A549 (cell line): Measurements from ENCODE around the gene PKDCC. TPM values are rescaled to one million over a fixed set of nuclear protein-coding genes. Genes with fewer than 3 reads are reported as not detected.
A peak's percentile ranks its signal among the peaks of the same experiment; 100 is the strongest.

Experiments used
- ATAC-seq, 2 experiments: fragments of 200-7000 bp in 1 of 2; fragments of >200 bp in 1 of 2; cut with Nextera tagmentation in 1 of 2; cut with Tn5 transposase in 1 of 2; 3 replicates each; pipeline versions ENCODE4 v1.8.0 to v1.9.1; 2018 to 2020; ENCODE audit warnings: mild to moderate bottlenecking in 1 of 2, moderate library complexity in 1 of 2
- CTCF ChIA-PET: fragments of 300-600 bp; sonication (Branson Sonifier 250); formaldehyde crosslinking; extraction: SDS; loops from one replicate; lab custom pipeline; 2021; ENCODE audit warnings: antibody characterized with exemption, inconsistent platforms; lab: Yijun Ruan, JAX
- POLR2A ChIA-PET: fragments of 350-600 bp; formaldehyde crosslinking; extraction: SDS; loops from one replicate; lab custom pipeline; 2021; ENCODE audit warnings: antibody characterized with exemption, inconsistent platforms; lab: Yijun Ruan, JAX
- DNase-seq, 2 experiments: peaks; one replicate each; pipeline versions ENCODE4 v3.0.0 to v3.0.0-alpha.2; 2011 to 2016; ENCODE audit warnings: low read depth in 1 of 2, low spot score in 1 of 2
- FAIRE-seq: peaks from 2 replicates; lab custom pipeline; 2011; peaks lifted over from hg19 to GRCh38; lab: Jason Lieb, UNC
- H3K27ac ChIP-seq, 2 experiments: fragments of >200 bp; sonication (Bioruptor Twin); formaldehyde crosslinking; 3 replicates each; pipeline ENCODE4 v1.5.1; 2016 to 2017
- H3K4me1 ChIP-seq: fragments of >200 bp; sonication (Bioruptor Twin); formaldehyde crosslinking; 3 replicates; pipeline ENCODE4 v1.6.1; 2016
- H3K4me2 ChIP-seq: fragments of >200 bp; sonication (Bioruptor Twin); formaldehyde crosslinking; 3 replicates; pipeline ENCODE4 v1.6.1; 2016
- H3K4me3 ChIP-seq: fragments of >200 bp; sonication (Bioruptor Twin); formaldehyde crosslinking; 3 replicates; pipeline ENCODE4 v1.5.1; 2016
- H3K9me3 ChIP-seq: fragments of >200 bp; sonication (Bioruptor Twin); formaldehyde crosslinking; 3 replicates; pipeline ENCODE4 v1.6.1; 2016
- CBX8 ChIP-seq: fragments of 200-600 bp; sonication (generic); IDR thresholded peaks from 2 replicates; pipeline ENCODE4 v1.6.1; 2016
- CEBPB ChIP-seq, 2 experiments: fragments of >200 bp in 1 of 2; sonication (Bioruptor Twin) in 1 of 2; formaldehyde crosslinking in 1 of 2; IDR thresholded peaks; 2 replicates each; pipeline ENCODE4 v1.6.1; 2012 to 2016
- CHD2 ChIP-seq: fragments of 150-350 bp; IDR thresholded peaks from 2 replicates; pipeline ENCODE4 v1.6.1; 2014; ENCODE audit warnings: low read length; ENCODE audit not compliant: partially characterized antibody
- CHD4 ChIP-seq: fragments of 200-600 bp; sonication (generic); IDR thresholded peaks from 2 replicates; pipeline ENCODE4 v1.6.1; 2016; ENCODE audit warnings: antibody characterized with exemption, mild to moderate bottlenecking, borderline replicate concordance
- ESRRA ChIP-seq: fragments of 150-350 bp; IDR thresholded peaks from 2 replicates; pipeline ENCODE4 v1.6.1; 2014; ENCODE audit warnings: mild to moderate bottlenecking, low read length, borderline replicate concordance
- FOSL2 ChIP-seq, 2 experiments: fragments of 450-650 bp in 1 of 2; fragments of >200 bp in 1 of 2; sonication (Bioruptor Twin) in 1 of 2; formaldehyde crosslinking; IDR thresholded peaks; 2 replicates each; pipeline versions ENCODE4 v1.5.0 to v1.6.1; 2016 to 2020; ENCODE audit warnings: mild to moderate bottlenecking in 1 of 2, moderate library complexity in 1 of 2
- HOXA7 ChIP-seq: fragments of 250-450 bp; sonication (Bioruptor Pico); IDR thresholded peaks from 2 replicates; pipeline ENCODE4 v1.5.0; 2020; ENCODE audit warnings: mild to moderate bottlenecking, moderate library complexity
- HOXB13 ChIP-seq: fragments of 250-450 bp; sonication (Bioruptor Pico); IDR thresholded peaks from 2 replicates; pipeline ENCODE4 v1.5.0; 2020; ENCODE audit warnings: low read depth, mild to moderate bottlenecking, moderate library complexity
- JUN ChIP-seq, 2 experiments: fragments of >200 bp; sonication (Bioruptor Twin); formaldehyde crosslinking; IDR thresholded peaks; 2 replicates in 1 of 2; 3 replicates in 1 of 2; pipeline ENCODE4 v1.6.1; 2016 to 2017
- MAZ ChIP-seq: fragments of 150-350 bp; IDR thresholded peaks from 2 replicates; pipeline ENCODE4 v1.6.1; 2014; ENCODE audit warnings: antibody characterized with exemption, low read depth, low read length, borderline replicate concordance
- PHF8 ChIP-seq: fragments of 200-600 bp; sonication (generic); IDR thresholded peaks from 2 replicates; pipeline ENCODE4 v1.6.1; 2016; ENCODE audit warnings: low read depth, mild to moderate bottlenecking, antibody characterized with exemption, moderate library complexity, borderline replicate concordance
- POLR2A ChIP-seq: IDR thresholded peaks from 2 replicates; pipeline ENCODE4 v1.6.1; 2012; ENCODE audit warnings: mild to moderate bottlenecking, low read length
- RCOR1 ChIP-seq: fragments of 150-350 bp; IDR thresholded peaks from 2 replicates; pipeline ENCODE4 v1.6.1; 2014; ENCODE audit warnings: antibody characterized with exemption, low read length, low read depth
- ZNF302 ChIP-seq: fragments of 250-450 bp; sonication (Bioruptor Pico); IDR thresholded peaks from 2 replicates; pipeline ENCODE4 v1.9.0; 2021; ENCODE audit warnings: inconsistent platforms, mild to moderate bottlenecking, moderate library complexity
- ZSCAN20 ChIP-seq: fragments of 250-450 bp; sonication (Bioruptor Pico); IDR thresholded peaks from 2 replicates; pipeline ENCODE4 v1.8.0; 2022; ENCODE audit warnings: mild to moderate bottlenecking, moderate library complexity
- WGBS: methylation state at CpG from one replicate; pipeline ENCODE4 v1.1.6; 2017; ENCODE audit errors: missing lambda C conversion rate; 5-methylcytosine and 5-hydroxymethylcytosine counted together
- polyA plus RNA-seq, 4 experiments: library from polyadenylated mRNA; depleted of rRNA in 3 of 4; stranded (reverse); fragments of >200 nt; fragmentation: RNase III in 1 of 4; extraction: RNeasy Plus Mini Kit Qiagen cat#74134 plus additional on column Dnase treatment in 1 of 4; gene quantifications; 2 replicates in 3 of 4; 3 replicates in 1 of 4; pipeline ENCODE4 v1.2.3, GENCODE V29; 2011 to 2017
- TF ChIP-seq, protein P1 (sequence below): IDR thresholded peaks from 2 replicates; pipeline ENCODE4 v1.6.1; 2012
- TF ChIP-seq, protein P2 (sequence below): fragments of 150-350 bp; IDR thresholded peaks from 2 replicates; pipeline ENCODE4 v1.6.1; 2014; ENCODE audit warnings: low read depth, mild to moderate bottlenecking, low read length

The PKDCC gene
- polyA plus RNA-seq, 2 of the 4 experiments (the other 2 are of a cell fraction), result 30.0 to 64.5 TPM

DNA sequence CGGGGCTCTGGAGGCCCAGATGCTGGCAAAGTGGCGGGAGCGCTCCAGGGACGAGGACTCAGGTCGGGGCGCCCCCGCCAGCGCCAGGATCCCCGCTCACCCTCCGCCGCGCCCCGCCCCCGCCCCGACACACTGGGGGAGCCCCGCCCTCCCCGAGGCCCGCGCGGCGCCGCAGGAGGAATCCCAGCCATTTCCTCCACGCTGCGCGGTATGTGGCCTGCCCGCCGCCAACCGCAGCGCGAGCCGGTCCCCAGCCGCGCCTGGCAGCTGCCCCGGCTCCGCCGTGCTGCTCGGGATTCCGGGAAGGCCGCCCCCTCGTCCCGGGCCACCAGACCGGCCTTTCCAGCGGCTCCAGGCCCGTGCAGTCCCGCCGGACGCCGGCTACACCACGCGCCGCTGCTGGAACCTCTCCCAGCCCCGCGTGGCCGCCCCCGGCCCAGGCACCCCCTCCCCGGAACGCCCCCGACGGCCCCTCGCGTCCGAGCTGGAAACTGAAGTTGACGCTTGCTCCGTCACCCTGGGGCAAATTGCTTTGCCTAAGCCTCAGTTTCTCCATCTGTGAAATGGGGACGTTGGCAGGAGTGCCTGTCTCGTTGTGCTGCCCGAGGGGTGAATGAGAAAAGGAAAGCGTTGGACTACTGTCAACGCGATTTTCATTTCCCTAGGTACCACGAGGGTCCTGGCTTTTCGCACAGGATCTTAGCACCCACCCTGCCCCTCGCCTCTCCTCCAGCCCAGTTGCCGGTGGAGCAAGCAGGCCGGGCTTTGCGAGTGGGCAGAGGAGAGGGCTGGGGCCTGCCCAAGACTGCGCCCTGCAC, 53.6 kb downstream of the PKDCC start:
- H3K4me3 ChIP-seq, result no peak overlapping the region
- WGBS, result 80% methylated on average over 46 of the region's 77 CpGs
- FAIRE-seq (no peak), ATAC-seq (peak in 1 of 2 experiments; percentile 13; a peak in 1 of 6 replicates)
- 0 out of 3 replicates have a peak, but pooled peaks cover 5% of the 10 kb centered on the region for H3K9me3 ChIP-seq
- POLR2A ChIA-PET, result no interaction called here
- peak overlapping the region; percentile 52 for H3K4me2 ChIP-seq
- H3K4me1 ChIP-seq, result peaks cover 15% of the 10 kb centered on the region
- TF ChIP-seq CEBPB (IDR thresholded peaks at IDR 0.05) (no peak), MAZ (no peak), HOXB13 (CRISPR knock-in tag) (no peak), ESRRA (no peak), ZNF302 (CRISPR knock-in tag) (no peak), CHD2 (no peak), RCOR1 (no peak), CHD4 (no peak), CBX8 (no peak), HOXA7 (CRISPR knock-in tag) (no peak), PHF8 (no peak), POLR2A (no peak)
- TF ChIP-seq, protein P1, sequence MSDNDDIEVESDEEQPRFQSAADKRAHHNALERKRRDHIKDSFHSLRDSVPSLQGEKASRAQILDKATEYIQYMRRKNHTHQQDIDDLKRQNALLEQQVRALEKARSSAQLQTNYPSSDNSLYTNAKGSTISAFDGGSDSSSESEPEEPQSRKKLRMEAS, result no peak
- TF ChIP-seq, protein P2, sequence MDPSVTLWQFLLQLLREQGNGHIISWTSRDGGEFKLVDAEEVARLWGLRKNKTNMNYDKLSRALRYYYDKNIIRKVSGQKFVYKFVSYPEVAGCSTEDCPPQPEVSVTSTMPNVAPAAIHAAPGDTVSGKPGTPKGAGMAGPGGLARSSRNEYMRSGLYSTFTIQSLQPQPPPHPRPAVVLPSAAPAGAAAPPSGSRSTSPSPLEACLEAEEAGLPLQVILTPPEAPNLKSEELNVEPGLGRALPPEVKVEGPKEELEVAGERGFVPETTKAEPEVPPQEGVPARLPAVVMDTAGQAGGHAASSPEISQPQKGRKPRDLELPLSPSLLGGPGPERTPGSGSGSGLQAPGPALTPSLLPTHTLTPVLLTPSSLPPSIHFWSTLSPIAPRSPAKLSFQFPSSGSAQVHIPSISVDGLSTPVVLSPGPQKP, result no peak
- TF ChIP-seq, all 56 proteins: peak for 0
- CTCF ChIA-PET, result interaction anchor here (0.7 to 3.3 kb wide), 4 partner anchors 10 to 261 kb away, joined by 3 to 16 read pairs (median 8); no protein-coding TSS in a partner anchor
- DNase-seq, result no peak
- H3K27ac ChIP-seq, result peak overlapping the region; percentile 41 to 71; a peak in 5 of 6 replicates

- Histone ChIP-seq H3K27ac (peak overlapping the region; percentile 41 to 71; a peak in 4 of 6 replicates), H3K4me2 (peak overlapping the region; percentile 52), H3K9me3 (0 out of 3 replicates have a peak, but pooled peaks cover 5% of the 10 kb centered on the region), H3K4me1 (peaks cover 15% of the 10 kb centered on the region), H3K4me3 (no peak overlapping the region)
- ChIA-PET POLR2A (interaction anchor here (0.6 kb wide), 1 partner anchor 12 kb away, joined by 3 read pairs; no protein-coding TSS in a partner anchor), CTCF (interaction anchor here (2.7 kb wide), 1 partner anchor 249 kb away, joined by 6 read pairs; no protein-coding TSS in a partner anchor)
- TF ChIP-seq JUN (IDR thresholded peaks at IDR 0.05) (no peak), FOSL2 (IDR thresholded peaks at IDR 0.05) (no peak), FOSL2 (CRISPR knock-in tag; IDR thresholded peaks at IDR 0.05) (peak; percentile 42; the same call in 1 of the 2 replicates), RCOR1 (no peak), ZSCAN20 (CRISPR knock-in tag) (no peak), CBX8 (no peak), HOXB13 (CRISPR knock-in tag) (no peak), CHD2 (no peak), HOXA7 (CRISPR knock-in tag) (no peak)
- 79% methylated on average over 33 of the region's 33 CpGs for WGBS
- no peak for FAIRE-seq
- ATAC-seq, result peak in 1 of 2 experiments; percentile 41; a peak in 3 of 6 replicates
- DNase-seq, result no peak
Measured at GRCh38 chr2:42102024-42102590, 54.3 kb downstream of the PKDCC start.
